ENCODE measurements around the gene TCF12. TPM values are rescaled to one million over a fixed set of nuclear protein-coding genes. Genes with fewer than 3 reads are reported as not detected.

The TCF12 gene
- total RNA-seq, 1 experiment from 2014 or later: 76.7 TPM

DNA sequence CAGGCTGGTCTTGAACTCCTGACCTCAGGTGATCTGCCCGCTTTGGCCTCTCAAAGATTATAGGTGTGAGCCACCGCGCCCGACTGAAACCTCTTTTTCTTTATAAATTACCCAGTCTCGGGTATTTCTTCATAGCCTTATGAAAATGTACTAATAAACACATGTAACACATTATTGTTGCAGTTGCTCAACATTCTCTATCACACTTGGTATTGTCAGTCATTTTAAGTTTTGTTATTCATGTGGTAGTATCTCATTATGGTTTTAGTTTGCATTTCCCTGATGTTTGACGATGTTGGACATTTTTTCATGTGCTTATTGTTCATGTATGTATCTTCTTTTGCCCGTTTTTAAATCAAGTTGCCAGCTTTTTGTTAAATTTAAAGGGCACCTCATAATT is 109.7 kb downstream of the TCF12 start:
- Histone ChIP-seq H4K91ac (ENCODE audit: insufficient read length, low read depth, low read length) (no peak overlapping the region), H3K18ac (ENCODE audit: insufficient read length, low read depth, low read length) (no peak overlapping the region), H3K23me2 (ENCODE audit: insufficient read length, low read depth, low read length, poor library complexity, severe bottlenecking) (no peaks in the 10 kb centered on the region), H4K20me1 (ENCODE audit: control insufficient read depth, insufficient read depth, insufficient read length) (no peaks in the 10 kb centered on the region), H2BK20ac (ENCODE audit: low read depth, low read length, poor library complexity, severe bottlenecking) (no peak overlapping the region), H3K79me2 (ENCODE audit: insufficient read depth, low read length) (peaks cover 15% of the 10 kb centered on the region; the same call in 1 of the 2 replicates), H3K79me1 (ENCODE audit: insufficient read depth, low read depth, low read length, poor library complexity, severe bottlenecking) (peaks cover 3% of the 10 kb centered on the region), H4K8ac (replicated peaks; ENCODE audit: insufficient read length, low read depth, low read length) (no peak overlapping the region), H3K4me1 (ENCODE audit: insufficient read depth, low read length) (no peaks in the 10 kb centered on the region; the same call in 1 of the 2 replicates), H2AK5ac (ENCODE audit: insufficient read length, low read length) (no peak overlapping the region), H3K27ac (ENCODE audit: insufficient read length, low read depth, low read length) (no peak overlapping the region), H4K5ac (ENCODE audit: insufficient read length, low read depth, low read length) (no peak overlapping the region), H2BK12ac (ENCODE audit: insufficient read length, low read depth, low read length) (no peak overlapping the region), H2BK5ac (ENCODE audit: insufficient read length, low read length) (no peak overlapping the region), H3K4me2 (ENCODE audit: insufficient read depth, insufficient read length, low read length) (no peak overlapping the region), H2BK120ac (ENCODE audit: low read depth, low read length, poor library complexity, severe bottlenecking) (no peak overlapping the region), H3K23ac (ENCODE audit: insufficient read length, low read depth, low read length) (no peak overlapping the region), H3T11ph (ENCODE audit: low read length) (no peak overlapping the region), H3K56ac (ENCODE audit: insufficient read length, low read depth, low read length) (no peak overlapping the region), H2BK15ac (ENCODE audit: low read depth, low read length) (no peak overlapping the region), H3K4ac (ENCODE audit: low read depth, low read length) (no peak overlapping the region), H3K9me3 (ENCODE audit: control insufficient read depth, low read depth, low read length) (no peaks in the 10 kb centered on the region), H3K14ac (ENCODE audit: insufficient read depth, low read length) (no peak overlapping the region), H3K27me3 (ENCODE audit: insufficient read depth, low read length) (no peaks in the 10 kb centered on the region), H3K9ac (ENCODE audit: extremely low read depth, insufficient read length, low read length) (no peak overlapping the region), H2AFZ (ENCODE audit: low read length) (no peak overlapping the region)
- TF ChIP-seq, protein P1, sequence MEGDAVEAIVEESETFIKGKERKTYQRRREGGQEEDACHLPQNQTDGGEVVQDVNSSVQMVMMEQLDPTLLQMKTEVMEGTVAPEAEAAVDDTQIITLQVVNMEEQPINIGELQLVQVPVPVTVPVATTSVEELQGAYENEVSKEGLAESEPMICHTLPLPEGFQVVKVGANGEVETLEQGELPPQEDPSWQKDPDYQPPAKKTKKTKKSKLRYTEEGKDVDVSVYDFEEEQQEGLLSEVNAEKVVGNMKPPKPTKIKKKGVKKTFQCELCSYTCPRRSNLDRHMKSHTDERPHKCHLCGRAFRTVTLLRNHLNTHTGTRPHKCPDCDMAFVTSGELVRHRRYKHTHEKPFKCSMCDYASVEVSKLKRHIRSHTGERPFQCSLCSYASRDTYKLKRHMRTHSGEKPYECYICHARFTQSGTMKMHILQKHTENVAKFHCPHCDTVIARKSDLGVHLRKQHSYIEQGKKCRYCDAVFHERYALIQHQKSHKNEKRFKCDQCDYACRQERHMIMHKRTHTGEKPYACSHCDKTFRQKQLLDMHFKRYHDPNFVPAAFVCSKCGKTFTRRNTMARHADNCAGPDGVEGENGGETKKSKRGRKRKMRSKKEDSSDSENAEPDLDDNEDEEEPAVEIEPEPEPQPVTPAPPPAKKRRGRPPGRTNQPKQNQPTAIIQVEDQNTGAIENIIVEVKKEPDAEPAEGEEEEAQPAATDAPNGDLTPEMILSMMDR (conservative IDR thresholded peaks at IDR 0.05): no peak
- peaks cover 0 to 7% (median 5%) of the 10 kb centered on the region in 3 experiments; a peak in 5 of 7 replicates for H3K36me3 Mint-ChIP-seq (ENCODE audit: insufficient read depth in 1 of 3, low read depth in 3 of 3)
- WGBS (ENCODE audit: extremely low coverage, insufficient read length, low lambda C conversion rate): no CpG with 5 or more reads among the region's 7 CpGs
- H3K9me3 Mint-ChIP-seq: peaks cover 4 to 5% of the 10 kb centered on the region in 2 experiments; a peak in 4 of 5 replicates
- H3K4me1 Mint-ChIP-seq: peaks cover 27 to 33% of the 10 kb centered on the region in 2 experiments
- H3K27ac Mint-ChIP-seq: peak overlapping the region in 1 of 3 experiments; percentile 47; a peak in 1 of 7 replicates
- H3K4me3 Mint-ChIP-seq: no peak overlapping the region
- no peak for DNase-seq
- H3K27me3 Mint-ChIP-seq (ENCODE audit: low read depth): no peaks in the 10 kb centered on the region

Measured in H9 (cell line).